ENCODE measurements around the gene UNG.

The UNG gene

GRCh38 chr12:109064143-109064542 is 33.3 kb upstream of the UNG start:
- Histone ChIP-seq H3K9me3 (ENCODE audit: control insufficient read depth, insufficient read depth, low read length) (no peaks in the 10 kb centered on the region), H3K4me3 (ENCODE audit: low read depth, low read length) (no peak overlapping the region), H3K36me3 (ENCODE audit: control insufficient read depth, insufficient read depth, low read length) (no peaks in the 10 kb centered on the region), H3K4me1 (ENCODE audit: control insufficient read depth, insufficient read depth, low read length) (no peaks in the 10 kb centered on the region), H3K27me3 (ENCODE audit: control insufficient read depth, insufficient read depth, low read length) (no peaks in the 10 kb centered on the region), H3K9ac (ENCODE audit: low read depth, low read length) (no peak overlapping the region)

GRCh38 chr12:109065154-109065852 is 32.1 kb upstream of the UNG start:
- Histone ChIP-seq H3K36me3 (ENCODE audit: control insufficient read depth, insufficient read depth, low read length) (no peaks in the 10 kb centered on the region), H3K27me3 (ENCODE audit: control insufficient read depth, insufficient read depth, low read length) (no peaks in the 10 kb centered on the region), H3K9me3 (ENCODE audit: control insufficient read depth, insufficient read depth, low read length) (no peaks in the 10 kb centered on the region), H3K9ac (ENCODE audit: low read depth, low read length) (no peak overlapping the region), H3K4me1 (ENCODE audit: control insufficient read depth, insufficient read depth, low read length) (no peaks in the 10 kb centered on the region), H3K4me3 (ENCODE audit: low read depth, low read length) (no peak overlapping the region)

GRCh38 chr12:109065853-109066193 is 31.6 kb upstream of the UNG start:
- H3K4me3 ChIP-seq (ENCODE audit: low read depth, low read length) = no peak overlapping the region
- no peaks in the 10 kb centered on the region for H3K9me3 ChIP-seq (ENCODE audit: control insufficient read depth, insufficient read depth, low read length)
- H3K4me1 ChIP-seq (ENCODE audit: control insufficient read depth, insufficient read depth, low read length) = no peaks in the 10 kb centered on the region
- H3K36me3 ChIP-seq (ENCODE audit: control insufficient read depth, insufficient read depth, low read length) = no peaks in the 10 kb centered on the region
- no peak overlapping the region for H3K9ac ChIP-seq (ENCODE audit: low read depth, low read length)
- H3K27me3 ChIP-seq (ENCODE audit: control insufficient read depth, insufficient read depth, low read length) = no peaks in the 10 kb centered on the region

- Histone ChIP-seq H3K36me3 (ENCODE audit: control insufficient read depth, insufficient read depth, low read length) (no peaks in the 10 kb centered on the region), H3K27me3 (ENCODE audit: control insufficient read depth, insufficient read depth, low read length) (no peaks in the 10 kb centered on the region), H3K4me3 (ENCODE audit: low read depth, low read length) (no peak overlapping the region), H3K9me3 (ENCODE audit: control insufficient read depth, insufficient read depth, low read length) (no peaks in the 10 kb centered on the region), H3K4me1 (ENCODE audit: control insufficient read depth, insufficient read depth, low read length) (no peaks in the 10 kb centered on the region), H3K9ac (ENCODE audit: low read depth, low read length) (no peak overlapping the region)
Measured at GRCh38 chr12:109069307-109070271, 27.8 kb upstream of the UNG start.

GRCh38 chr12:109074866-109075265 is 22.5 kb upstream of the UNG start:
- Histone ChIP-seq H3K4me1 (ENCODE audit: control insufficient read depth, insufficient read depth, low read length) (no peaks in the 10 kb centered on the region), H3K27me3 (ENCODE audit: control insufficient read depth, insufficient read depth, low read length) (no peaks in the 10 kb centered on the region), H3K4me3 (ENCODE audit: low read depth, low read length) (no peak overlapping the region), H3K9me3 (ENCODE audit: control insufficient read depth, insufficient read depth, low read length) (no peaks in the 10 kb centered on the region), H3K9ac (ENCODE audit: low read depth, low read length) (no peak overlapping the region), H3K36me3 (ENCODE audit: control insufficient read depth, insufficient read depth, low read length) (no peaks in the 10 kb centered on the region)

GRCh38 chr12:109082751-109083150 is 14.6 kb upstream of the UNG start:
- Histone ChIP-seq H3K9me3 (ENCODE audit: control insufficient read depth, insufficient read depth, low read length) (no peaks in the 10 kb centered on the region), H3K4me1 (ENCODE audit: control insufficient read depth, insufficient read depth, low read length) (no peaks in the 10 kb centered on the region), H3K36me3 (ENCODE audit: control insufficient read depth, insufficient read depth, low read length) (no peaks in the 10 kb centered on the region), H3K27me3 (ENCODE audit: control insufficient read depth, insufficient read depth, low read length) (no peaks in the 10 kb centered on the region), H3K9ac (ENCODE audit: low read depth, low read length) (no peak overlapping the region), H3K4me3 (ENCODE audit: low read depth, low read length) (no peak overlapping the region)

- no peak overlapping the region for H3K9ac ChIP-seq (ENCODE audit: low read depth, low read length)
- H3K27me3 ChIP-seq (ENCODE audit: control insufficient read depth, insufficient read depth, low read length) = no peaks in the 10 kb centered on the region
- no peaks in the 10 kb centered on the region for H3K9me3 ChIP-seq (ENCODE audit: control insufficient read depth, insufficient read depth, low read length)
- peaks cover 5% of the 10 kb centered on the region for H3K36me3 ChIP-seq (ENCODE audit: control insufficient read depth, insufficient read depth, low read length)
- H3K4me1 ChIP-seq (ENCODE audit: control insufficient read depth, insufficient read depth, low read length) = no peaks in the 10 kb centered on the region
- no peak overlapping the region for H3K4me3 ChIP-seq (ENCODE audit: low read depth, low read length)
Measured at GRCh38 chr12:109084425-109084824, 13.0 kb upstream of the UNG start.

GRCh38 chr12:109085590-109085989 is 11.8 kb upstream of the UNG start:
- no peak overlapping the region for H3K9ac ChIP-seq (ENCODE audit: low read depth, low read length)
- peaks cover 5% of the 10 kb centered on the region for H3K36me3 ChIP-seq (ENCODE audit: control insufficient read depth, insufficient read depth, low read length)
- H3K9me3 ChIP-seq (ENCODE audit: control insufficient read depth, insufficient read depth, low read length) = no peaks in the 10 kb centered on the region
- H3K27me3 ChIP-seq (ENCODE audit: control insufficient read depth, insufficient read depth, low read length) = no peaks in the 10 kb centered on the region
- no peak overlapping the region for H3K4me3 ChIP-seq (ENCODE audit: low read depth, low read length)
- no peaks in the 10 kb centered on the region for H3K4me1 ChIP-seq (ENCODE audit: control insufficient read depth, insufficient read depth, low read length)

- Histone ChIP-seq H3K27me3 (ENCODE audit: control insufficient read depth, insufficient read depth, low read length) (no peaks in the 10 kb centered on the region), H3K4me1 (ENCODE audit: control insufficient read depth, insufficient read depth, low read length) (no peaks in the 10 kb centered on the region), H3K9ac (ENCODE audit: low read depth, low read length) (no peak overlapping the region), H3K9me3 (ENCODE audit: control insufficient read depth, insufficient read depth, low read length) (no peaks in the 10 kb centered on the region), H3K4me3 (ENCODE audit: low read depth, low read length) (no peak overlapping the region), H3K36me3 (ENCODE audit: control insufficient read depth, insufficient read depth, low read length) (peaks cover 5% of the 10 kb centered on the region)
Measured at GRCh38 chr12:109087250-109087649, 10.1 kb upstream of the UNG start.

GRCh38 chr12:109088818-109089217 is 8.6 kb upstream of the UNG start:
- no peaks in the 10 kb centered on the region for H3K9me3 ChIP-seq (ENCODE audit: control insufficient read depth, insufficient read depth, low read length)
- no peak overlapping the region for H3K4me3 ChIP-seq (ENCODE audit: low read depth, low read length)
- peaks cover 5% of the 10 kb centered on the region for H3K36me3 ChIP-seq (ENCODE audit: control insufficient read depth, insufficient read depth, low read length)
- H3K4me1 ChIP-seq (ENCODE audit: control insufficient read depth, insufficient read depth, low read length) = no peaks in the 10 kb centered on the region
- peaks cover 3% of the 10 kb centered on the region for H3K27me3 ChIP-seq (ENCODE audit: control insufficient read depth, insufficient read depth, low read length)
- no peak overlapping the region for H3K9ac ChIP-seq (ENCODE audit: low read depth, low read length)

GRCh38 chr12:109089683-109090082 is 7.7 kb upstream of the UNG start:
- Histone ChIP-seq H3K9me3 (ENCODE audit: control insufficient read depth, insufficient read depth, low read length) (no peaks in the 10 kb centered on the region), H3K4me1 (ENCODE audit: control insufficient read depth, insufficient read depth, low read length) (no peaks in the 10 kb centered on the region), H3K9ac (ENCODE audit: low read depth, low read length) (no peak overlapping the region), H3K4me3 (ENCODE audit: low read depth, low read length) (no peak overlapping the region), H3K36me3 (ENCODE audit: control insufficient read depth, insufficient read depth, low read length) (peaks cover 5% of the 10 kb centered on the region), H3K27me3 (ENCODE audit: control insufficient read depth, insufficient read depth, low read length) (peaks cover 3% of the 10 kb centered on the region)

GRCh38 chr12:109092497-109093021 is 4.8 kb upstream of the UNG start:
- Histone ChIP-seq H3K4me3 (ENCODE audit: low read depth, low read length) (peak overlapping the region; percentile 67), H3K36me3 (ENCODE audit: control insufficient read depth, insufficient read depth, low read length) (peaks cover 5% of the 10 kb centered on the region), H3K9ac (ENCODE audit: low read depth, low read length) (peak overlapping the region; percentile 70), H3K4me1 (ENCODE audit: control insufficient read depth, insufficient read depth, low read length) (no peaks in the 10 kb centered on the region), H3K9me3 (ENCODE audit: control insufficient read depth, insufficient read depth, low read length) (no peaks in the 10 kb centered on the region), H3K27me3 (ENCODE audit: control insufficient read depth, insufficient read depth, low read length) (peaks cover 3% of the 10 kb centered on the region)

All from iPS-15b (cell line).